ENCODE results near the gene POU6F2. TPM values are rescaled to one million over a fixed set of nuclear protein-coding genes. Genes with fewer than 3 reads are reported as not detected.

The POU6F2 gene
- total and polyA plus RNA-seq, 2 of the 4 experiments (the other 2 are of a cell fraction): not detected

DNA sequence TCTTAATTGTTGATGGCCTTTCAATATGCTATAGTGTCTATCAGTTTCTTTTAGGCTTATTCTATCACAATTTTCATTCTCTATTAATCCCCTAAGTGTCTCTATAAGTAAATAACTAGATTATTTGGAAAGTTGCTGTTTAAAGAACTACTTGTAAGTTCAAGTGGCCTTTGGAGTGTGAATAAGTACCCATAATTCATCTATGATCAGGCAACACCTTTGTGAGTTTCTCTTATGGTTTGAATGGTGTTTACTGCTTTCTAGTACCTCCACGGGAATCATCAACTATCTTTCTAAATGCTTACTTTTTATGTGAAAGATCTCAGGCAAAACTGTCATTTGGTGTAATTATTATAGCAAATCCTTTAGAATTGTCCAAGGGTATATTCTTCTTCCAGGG lies 166.7 kb downstream of the POU6F2 start:
- Histone ChIP-seq H3K9me1 (ENCODE audit: insufficient read depth, low read length) (no peaks in the 10 kb centered on the region), H3K18ac (ENCODE audit: low read depth, low read length) (no peak overlapping the region), H2BK20ac (ENCODE audit: low read depth, low read length) (no peak overlapping the region), H4K8ac (ENCODE audit: low read depth in 2 of 2, low read length in 2 of 2) (no peak overlapping the region), H3K4me1 (ENCODE audit: control insufficient read depth, insufficient read depth, low read length) (no peaks in the 10 kb centered on the region), H2BK120ac (ENCODE audit: low read depth, low read length) (no peak overlapping the region), H3K4ac (ENCODE audit: low read depth, low read length) (no peak overlapping the region), H3K9me3 (ENCODE audit: control insufficient read depth, insufficient read depth, low read length) (no peaks in the 10 kb centered on the region), H3K23ac (ENCODE audit: low read depth, low read length) (no peak overlapping the region), H3K9ac (ENCODE audit: low read depth, low read length) (no peak overlapping the region), H3K4me2 (ENCODE audit: low read depth, low read length) (no peak overlapping the region), H3K4me3 (ENCODE audit: insufficient read depth, low read depth, low read length) (no peak overlapping the region), H4K20me1 (ENCODE audit: insufficient read depth, low read length) (no peaks in the 10 kb centered on the region), H3K36me3 (ENCODE audit: control insufficient read depth, insufficient read depth, low read length) (no peaks in the 10 kb centered on the region), H4K5ac (ENCODE audit: low read depth, low read length) (no peak overlapping the region), H2BK5ac (ENCODE audit: low read depth, low read length, poor library complexity, severe bottlenecking) (no peak overlapping the region), H4K91ac (ENCODE audit: insufficient read depth, low read depth, low read length) (no peak overlapping the region), H3K56ac (ENCODE audit: extremely low read depth, insufficient read depth, low read length) (no peak overlapping the region), H2AFZ (replicated peaks; ENCODE audit: low read length, poor library complexity) (no peak overlapping the region), H3K79me1 (ENCODE audit: low read depth in 1 of 2, low read length in 2 of 2) (no peaks in the 10 kb centered on the region), H2AK5ac (ENCODE audit: low read depth, low read length) (no peak overlapping the region), H2AK9ac (replicated peaks; ENCODE audit: low read depth, low read length, poor library complexity) (no peak overlapping the region), H2BK15ac (ENCODE audit: low read depth, low read length) (no peak overlapping the region), H3K27ac (ENCODE audit: insufficient read depth, low read length) (no peak overlapping the region), H3K27me3 (ENCODE audit: control insufficient read depth, insufficient read depth, low read length) (no peaks in the 10 kb centered on the region), H3K14ac (replicated peaks; ENCODE audit: low read depth, low read length) (no peak overlapping the region)
- TF ChIP-seq MXI1 (IDR thresholded peaks at IDR 0.05; ENCODE audit: borderline replicate concordance, low read depth, low read length) (no peak), CEBPB (IDR thresholded peaks at IDR 0.05; ENCODE audit: low read depth, low read length) (no peak), POLR2A (IDR thresholded peaks at IDR 0.05; ENCODE audit: low read depth, low read length) (no peak), RFX5 (IDR thresholded peaks at IDR 0.05; ENCODE audit: low read depth, low read length) (no peak), RAD21 (IDR thresholded peaks at IDR 0.05; ENCODE audit: low read length) (no peak), RCOR1 (IDR thresholded peaks at IDR 0.05; ENCODE audit: insufficient replicate concordance, low read length) (no peak), NFE2L2 (IDR thresholded peaks at IDR 0.05; ENCODE audit: low read depth, low read length) (no peak), CHD1 (IDR thresholded peaks at IDR 0.05; ENCODE audit: low read depth, low read length) (no peak), MAFK (IDR thresholded peaks at IDR 0.05; ENCODE audit: low read depth, low read length) (no peak), FOS (IDR thresholded peaks at IDR 0.05; ENCODE audit: low read depth, low read length) (no peak), BHLHE40 (IDR thresholded peaks at IDR 0.05; ENCODE audit: low read depth, low read length) (no peak), SMC3 (IDR thresholded peaks at IDR 0.05; ENCODE audit: low read depth, low read length) (no peak), MAZ (IDR thresholded peaks at IDR 0.05; ENCODE audit: borderline replicate concordance, low read depth, low read length) (no peak)
- TF ChIP-seq, protein P1, sequence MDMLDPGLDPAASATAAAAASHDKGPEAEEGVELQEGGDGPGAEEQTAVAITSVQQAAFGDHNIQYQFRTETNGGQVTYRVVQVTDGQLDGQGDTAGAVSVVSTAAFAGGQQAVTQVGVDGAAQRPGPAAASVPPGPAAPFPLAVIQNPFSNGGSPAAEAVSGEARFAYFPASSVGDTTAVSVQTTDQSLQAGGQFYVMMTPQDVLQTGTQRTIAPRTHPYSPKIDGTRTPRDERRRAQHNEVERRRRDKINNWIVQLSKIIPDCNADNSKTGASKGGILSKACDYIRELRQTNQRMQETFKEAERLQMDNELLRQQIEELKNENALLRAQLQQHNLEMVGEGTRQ (IDR thresholded peaks at IDR 0.05; ENCODE audit: low read depth, low read length): no peak
- TF ChIP-seq, protein P2, sequence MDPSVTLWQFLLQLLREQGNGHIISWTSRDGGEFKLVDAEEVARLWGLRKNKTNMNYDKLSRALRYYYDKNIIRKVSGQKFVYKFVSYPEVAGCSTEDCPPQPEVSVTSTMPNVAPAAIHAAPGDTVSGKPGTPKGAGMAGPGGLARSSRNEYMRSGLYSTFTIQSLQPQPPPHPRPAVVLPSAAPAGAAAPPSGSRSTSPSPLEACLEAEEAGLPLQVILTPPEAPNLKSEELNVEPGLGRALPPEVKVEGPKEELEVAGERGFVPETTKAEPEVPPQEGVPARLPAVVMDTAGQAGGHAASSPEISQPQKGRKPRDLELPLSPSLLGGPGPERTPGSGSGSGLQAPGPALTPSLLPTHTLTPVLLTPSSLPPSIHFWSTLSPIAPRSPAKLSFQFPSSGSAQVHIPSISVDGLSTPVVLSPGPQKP (IDR thresholded peaks at IDR 0.05; ENCODE audit: borderline replicate concordance, low read depth, low read length): no peak
- TF ChIP-seq, protein P3, sequence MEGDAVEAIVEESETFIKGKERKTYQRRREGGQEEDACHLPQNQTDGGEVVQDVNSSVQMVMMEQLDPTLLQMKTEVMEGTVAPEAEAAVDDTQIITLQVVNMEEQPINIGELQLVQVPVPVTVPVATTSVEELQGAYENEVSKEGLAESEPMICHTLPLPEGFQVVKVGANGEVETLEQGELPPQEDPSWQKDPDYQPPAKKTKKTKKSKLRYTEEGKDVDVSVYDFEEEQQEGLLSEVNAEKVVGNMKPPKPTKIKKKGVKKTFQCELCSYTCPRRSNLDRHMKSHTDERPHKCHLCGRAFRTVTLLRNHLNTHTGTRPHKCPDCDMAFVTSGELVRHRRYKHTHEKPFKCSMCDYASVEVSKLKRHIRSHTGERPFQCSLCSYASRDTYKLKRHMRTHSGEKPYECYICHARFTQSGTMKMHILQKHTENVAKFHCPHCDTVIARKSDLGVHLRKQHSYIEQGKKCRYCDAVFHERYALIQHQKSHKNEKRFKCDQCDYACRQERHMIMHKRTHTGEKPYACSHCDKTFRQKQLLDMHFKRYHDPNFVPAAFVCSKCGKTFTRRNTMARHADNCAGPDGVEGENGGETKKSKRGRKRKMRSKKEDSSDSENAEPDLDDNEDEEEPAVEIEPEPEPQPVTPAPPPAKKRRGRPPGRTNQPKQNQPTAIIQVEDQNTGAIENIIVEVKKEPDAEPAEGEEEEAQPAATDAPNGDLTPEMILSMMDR (conservative IDR thresholded peaks at IDR 0.05; ENCODE audit: low read depth, low read length): no peak
- intact Hi-C loops (cut with micrococcal nuclease): no loop called here
- no TSS peak for BruUV-seq (replicated peaks)
- dilution Hi-C loops (cut with HindIII; ENCODE audit: low sequenced_read_pairs, unreplicated experiment): no loop called here
- DNase-seq: no peak
- ChIA-PET CTCF (no interaction called here), POLR2A (ENCODE audit: unreplicated experiment) (no interaction called here)
- whole genome bisulfite sequencing, 2 experiments (ENCODE audit: extremely low coverage in 2 of 2, insufficient read length in 1 of 2): no CpG with 5 or more reads among the region's 1 CpG
- no peak for ATAC-seq (ENCODE audit: low read depth)
- in situ Hi-C loops (cut with MboI; ENCODE audit: low sequenced_read_pairs): no loop called here

Measured in IMR-90 (cell line).